Peyer's patch (tissue), 4 donors: ENCODE results near the gene SOBP. TPM values are rescaled to one million over a fixed set of nuclear protein-coding genes. Genes with fewer than 3 reads are reported as not detected.
A peak's percentile ranks its signal among the peaks of the same experiment; 100 is the strongest.

Experiments used
- DNase-seq, 3 donors: peaks; one replicate each; pipeline ENCODE4 v3.0.0-alpha.2; 2017 to 2019
- H3K27ac ChIP-seq, 4 donors: fragments of 200-600 bp; sonication (generic); one replicate each; pipeline ENCODE4 v1.5.1; 2016 to 2019
- H3K27me3 ChIP-seq, 2 donors: fragments of 200-600 bp; sonication (generic); one replicate each; pipeline ENCODE4 v1.5.1; 2019
- H3K36me3 ChIP-seq, 3 donors: fragments of 200-600 bp; sonication (generic); one replicate each; pipeline ENCODE4 v1.5.1; 2016 to 2019
- H3K4me1 ChIP-seq, 4 donors: fragments of 200-600 bp; sonication (generic); one replicate each; pipeline ENCODE4 v1.5.1; 2016 to 2019
- H3K4me3 ChIP-seq, 4 donors: fragments of 200-600 bp; sonication (generic); 1 replicate in 3 of 4; 2 replicates in 1 of 4; pipeline ENCODE4 v1.5.1; 2016 to 2019; ENCODE audit warnings: mild to moderate bottlenecking in 1 of 4
- H3K9me3 ChIP-seq, 4 donors: fragments of 200-600 bp; sonication (generic); one replicate each; pipeline ENCODE4 v1.5.1; 2016 to 2019; ENCODE audit warnings: mild to moderate bottlenecking in 1 of 4
- POLR2A ChIP-seq, 2 donors: fragments of 450-650 bp; IDR thresholded peaks; one replicate each; pipeline ENCODE4 v1.5.1; 2017; ENCODE audit warnings: antibody characterized with exemption in 2 of 2, mild to moderate bottlenecking in 2 of 2, moderate library complexity in 2 of 2
- total RNA-seq, 4 donors: library from RNA; depleted of rRNA; stranded (reverse); fragments of >200 nt; gene quantifications; one replicate each; pipeline ENCODE4 v1.1.0, GENCODE V29; 2016
- TF ChIP-seq, protein P1 (sequence below), 6 experiments: fragments of 450-650 bp in 4 of 6; fragments of 200-600 bp in 2 of 6; sonication (generic) in 1 of 6; IDR thresholded peaks; one replicate each; pipeline ENCODE4 v1.5.1; 2017 to 2019; ENCODE audit warnings: antibody characterized with exemption in 6 of 6, mild to moderate bottlenecking in 3 of 6, moderate library complexity in 1 of 6

The SOBP gene
- total RNA-seq, 4 donors from 2014 or later: 0.35 to 13.2 (median 1.8) TPM

DNA sequence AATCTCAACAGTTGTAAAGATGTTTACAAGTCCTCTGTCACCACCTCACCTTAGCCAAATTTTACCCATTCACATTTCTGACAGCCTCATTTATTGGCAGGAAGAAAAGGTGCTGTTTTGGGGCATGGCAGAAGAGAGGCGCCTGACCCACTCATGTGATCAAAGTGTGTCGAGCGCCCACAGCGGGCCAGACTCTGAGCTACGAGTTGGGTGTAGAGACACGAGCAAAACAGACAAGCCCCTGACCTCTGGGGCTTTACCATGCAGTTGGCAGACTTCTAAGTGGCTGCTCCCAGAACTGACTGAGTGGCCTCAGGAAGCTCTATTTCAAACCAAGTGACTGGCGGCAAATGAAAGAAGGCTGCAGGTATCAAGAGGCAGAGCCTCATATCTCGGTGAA lies 167.0 kb downstream of the SOBP start:
- peak overlapping the region in 3 of 4 donors; percentile 19 to 79 (median 48) for H3K27ac ChIP-seq
- peak in 1 of 3 donors; percentile 57 for DNase-seq
- TF ChIP-seq, protein P1, sequence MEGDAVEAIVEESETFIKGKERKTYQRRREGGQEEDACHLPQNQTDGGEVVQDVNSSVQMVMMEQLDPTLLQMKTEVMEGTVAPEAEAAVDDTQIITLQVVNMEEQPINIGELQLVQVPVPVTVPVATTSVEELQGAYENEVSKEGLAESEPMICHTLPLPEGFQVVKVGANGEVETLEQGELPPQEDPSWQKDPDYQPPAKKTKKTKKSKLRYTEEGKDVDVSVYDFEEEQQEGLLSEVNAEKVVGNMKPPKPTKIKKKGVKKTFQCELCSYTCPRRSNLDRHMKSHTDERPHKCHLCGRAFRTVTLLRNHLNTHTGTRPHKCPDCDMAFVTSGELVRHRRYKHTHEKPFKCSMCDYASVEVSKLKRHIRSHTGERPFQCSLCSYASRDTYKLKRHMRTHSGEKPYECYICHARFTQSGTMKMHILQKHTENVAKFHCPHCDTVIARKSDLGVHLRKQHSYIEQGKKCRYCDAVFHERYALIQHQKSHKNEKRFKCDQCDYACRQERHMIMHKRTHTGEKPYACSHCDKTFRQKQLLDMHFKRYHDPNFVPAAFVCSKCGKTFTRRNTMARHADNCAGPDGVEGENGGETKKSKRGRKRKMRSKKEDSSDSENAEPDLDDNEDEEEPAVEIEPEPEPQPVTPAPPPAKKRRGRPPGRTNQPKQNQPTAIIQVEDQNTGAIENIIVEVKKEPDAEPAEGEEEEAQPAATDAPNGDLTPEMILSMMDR (IDR thresholded peaks at IDR 0.05): no peak
- no peak for TF ChIP-seq POLR2A (IDR thresholded peaks at IDR 0.05)
- H3K4me1 ChIP-seq: peaks cover 0 to 12% (median 7%) of the 10 kb centered on the region in 4 donors
- H3K4me3 ChIP-seq: no peak overlapping the region
- H3K9me3 ChIP-seq: no peaks in the 10 kb centered on the region
- H3K36me3 ChIP-seq: no peaks in the 10 kb centered on the region
- H3K27me3 ChIP-seq: no peaks in the 10 kb centered on the region

GRCh38 chr6:107657373-107657754 lies 167.4 kb downstream of the SOBP start:
- Histone ChIP-seq H3K4me1 (peaks cover 0 to 12% (median 7%) of the 10 kb centered on the region in 4 donors), H3K9me3 (no peaks in the 10 kb centered on the region), H3K36me3 (no peaks in the 10 kb centered on the region), H3K27me3 (no peaks in the 10 kb centered on the region), H3K4me3 (no peak overlapping the region), H3K27ac (peak overlapping the region in 3 of 4 donors; percentile 19 to 79 (median 48))
- DNase-seq: no peak
- TF ChIP-seq, protein P1 (IDR thresholded peaks at IDR 0.05): no peak
- no peak for TF ChIP-seq POLR2A (IDR thresholded peaks at IDR 0.05)

- no peak for TF ChIP-seq POLR2A (IDR thresholded peaks at IDR 0.05)
- TF ChIP-seq, protein P1 (IDR thresholded peaks at IDR 0.05): peak in 3 of 6 experiments; percentile 4 to 21 (median 7)
- H3K9me3 ChIP-seq: no peaks in the 10 kb centered on the region
- peak overlapping the region; percentile 5 to 34 (median 23) for H3K4me3 ChIP-seq
- DNase-seq: peak in 2 of 3 donors; percentile 91 to 92
- peak overlapping the region; percentile 43 to 79 (median 49) for H3K27ac ChIP-seq
- peaks cover 0 to 12% (median 7%) of the 10 kb centered on the region in 4 donors for H3K4me1 ChIP-seq
- no peaks in the 10 kb centered on the region for H3K36me3 ChIP-seq
- H3K27me3 ChIP-seq: no peaks in the 10 kb centered on the region
These were observed 168.0 kb downstream of the SOBP start for GRCh38 chr6:107657755-107658461.

DNA sequence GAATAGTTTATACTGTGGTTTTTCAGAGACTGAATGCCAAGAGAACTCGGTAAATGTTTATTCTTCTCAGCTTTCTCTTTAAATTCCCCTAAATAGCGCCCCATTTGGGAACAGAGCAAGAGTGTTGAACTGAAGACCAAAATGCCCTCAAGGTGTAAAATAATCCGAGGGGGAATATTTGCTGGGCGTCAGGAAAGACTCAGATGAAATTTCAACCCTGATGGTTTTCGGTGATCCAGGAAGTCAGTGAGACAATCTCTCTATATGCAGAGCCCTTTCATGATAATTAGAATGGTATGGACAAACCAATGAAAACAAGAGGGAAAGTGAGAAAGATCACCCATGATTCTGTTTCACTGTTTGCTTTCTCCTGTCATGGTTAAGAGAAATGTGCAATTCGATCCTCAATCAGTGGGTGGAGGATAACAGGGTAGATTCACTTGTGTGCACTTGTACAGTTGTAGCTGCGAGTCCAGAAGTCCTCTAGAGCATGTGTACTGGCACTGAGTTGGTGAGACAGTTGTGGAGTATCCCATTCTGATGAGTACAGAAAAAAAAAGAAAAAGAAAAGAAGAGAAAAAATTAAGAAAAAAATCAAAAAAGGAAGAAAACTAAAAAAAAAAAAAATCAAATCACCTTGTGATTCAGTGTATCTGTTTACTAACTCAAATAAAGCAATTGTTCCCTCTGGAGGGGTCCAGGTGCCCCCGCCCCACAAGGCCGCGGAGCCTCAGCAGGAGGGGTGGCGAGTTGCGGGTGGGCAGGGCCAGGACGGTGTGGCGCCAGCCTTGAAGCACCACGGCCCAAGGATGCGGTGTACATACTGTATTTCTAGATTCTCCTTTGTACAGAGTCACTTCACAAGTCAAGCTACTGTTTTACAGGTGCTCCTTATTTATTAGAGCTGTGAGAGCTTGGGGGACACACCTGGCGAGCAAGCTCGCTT lies 169.3 kb downstream of the SOBP start:
- TF ChIP-seq, protein P1 (IDR thresholded peaks at IDR 0.05): no peak
- TF ChIP-seq POLR2A (IDR thresholded peaks at IDR 0.05): no peak
- DNase-seq: no peak
- H3K27ac ChIP-seq: peak overlapping the region; percentile 43 to 79 (median 49)

GRCh38 chr6:107660839-107661238 lies 170.9 kb downstream of the SOBP start:
- Histone ChIP-seq H3K4me1 (peaks cover 0 to 12% (median 7%) of the 10 kb centered on the region in 4 donors), H3K36me3 (no peaks in the 10 kb centered on the region), H3K9me3 (no peaks in the 10 kb centered on the region), H3K27ac (no peak overlapping the region), H3K4me3 (no peak overlapping the region), H3K27me3 (no peaks in the 10 kb centered on the region)
- TF ChIP-seq, protein P1 (IDR thresholded peaks at IDR 0.05): no peak
- TF ChIP-seq POLR2A (IDR thresholded peaks at IDR 0.05): no peak
- DNase-seq: no peak

More for the DNA sequence above, 169.3 kb downstream of the SOBP start:
- no peak overlapping the region for H3K4me3 ChIP-seq
- no peaks in the 10 kb centered on the region for H3K9me3 ChIP-seq
- H3K36me3 ChIP-seq: no peaks in the 10 kb centered on the region
- H3K4me1 ChIP-seq: peaks cover 0 to 12% (median 7%) of the 10 kb centered on the region in 4 donors
- H3K27me3 ChIP-seq: no peaks in the 10 kb centered on the region
